HG03097 (cell line): Measurements from ENCODE around the gene ADORA2A.

ENCODE experiments used
- ATAC-seq: cut with Tn5 transposase; IDR thresholded peaks from one replicate; pipeline ENCODE4 v1.9.1; 2021; ENCODE audit not compliant: unreplicated experiment, low FRiP score

ADORA2A gene

GRCh38 chr22:24416611-24417010, 10.8 kb upstream of the ADORA2A start:
- ATAC-seq, result no peak

GRCh38 chr22:24417200-24417599, 10.2 kb upstream of the ADORA2A start:
- ATAC-seq, result no peak

GRCh38 chr22:24417901-24418641, 9.3 kb upstream of the ADORA2A start:
- ATAC-seq, result no peak

- ATAC-seq, result no peak
Observed at GRCh38 chr22:24418786-24419474, 8.5 kb upstream of the ADORA2A start.

- ATAC-seq, result no peak
Observed at GRCh38 chr22:24419475-24419850, 7.9 kb upstream of the ADORA2A start.

GRCh38 chr22:24420072-24420976, 7.1 kb upstream of the ADORA2A start:
- no peak for ATAC-seq

GRCh38 chr22:24420977-24421343, 6.4 kb upstream of the ADORA2A start:
- no peak for ATAC-seq

GRCh38 chr22:24421428-24421931, 5.9 kb upstream of the ADORA2A start:
- no peak for ATAC-seq

- no peak for ATAC-seq
Observed at GRCh38 chr22:24422102-24422665, 5.2 kb upstream of the ADORA2A start.

GRCh38 chr22:24423519-24424000, 3.8 kb upstream of the ADORA2A start:
- ATAC-seq, result no peak

- no peak for ATAC-seq
Observed at GRCh38 chr22:24424001-24424900, 3.1 kb upstream of the ADORA2A start.

GRCh38 chr22:24424901-24425775, 2.3 kb upstream of the ADORA2A start:
- no peak for ATAC-seq

- ATAC-seq, result no peak
Observed at GRCh38 chr22:24426436-24426835, 963 bp upstream of the ADORA2A start.

GRCh38 chr22:24426851-24427499, 424 bp upstream of the ADORA2A start:
- ATAC-seq, result no peak

GRCh38 chr22:24428751-24429410, 1.5 kb downstream of the ADORA2A start:
- no peak for ATAC-seq

GRCh38 chr22:24429411-24430365, 2.3 kb downstream of the ADORA2A start:
- ATAC-seq, result no peak
